GM12891 (cell line): ENCODE data around the gene SCRN2.

ENCODE experiments used
- DNase-seq: peaks from one replicate; pipeline ENCODE4 v3.0.0; 2011; ENCODE audit warnings: low spot score; ENCODE audit not compliant: insufficient read length
- FAIRE-seq: peaks from 2 replicates; lab custom pipeline; 2011; peaks lifted over from hg19 to GRCh38; lab: Jason Lieb, UNC
- PAX5 ChIP-seq: IDR thresholded peaks from 2 replicates; pipeline ENCODE4 v1.6.1; 2011; ENCODE audit warnings: low read length, moderate library complexity, mild to moderate bottlenecking; ENCODE audit not compliant: insufficient read depth, severe bottlenecking
- POLR2A ChIP-seq: IDR thresholded peaks from 2 replicates; pipeline ENCODE4 v1.6.1; 2011; ENCODE audit warnings: low read depth, low read length, control low read depth
- POLR2AphosphoS5 ChIP-seq: IDR thresholded peaks from 2 replicates; pipeline ENCODE4 v1.6.1; 2011; ENCODE audit warnings: low read depth, low read length, control low read depth
- POU2F2 ChIP-seq: IDR thresholded peaks from 2 replicates; pipeline ENCODE4 v1.6.1; 2011; ENCODE audit warnings: low read depth, mild to moderate bottlenecking, control low read depth, low read length, moderate library complexity
- SPI1 ChIP-seq: IDR thresholded peaks from 2 replicates; pipeline ENCODE4 v1.6.1; 2011; ENCODE audit warnings: low read depth, low read length, control low read depth
- TAF1 ChIP-seq: IDR thresholded peaks from 2 replicates; pipeline ENCODE4 v1.6.1; 2011; ENCODE audit warnings: low read depth, low read length, control low read depth

SCRN2 gene

DNA sequence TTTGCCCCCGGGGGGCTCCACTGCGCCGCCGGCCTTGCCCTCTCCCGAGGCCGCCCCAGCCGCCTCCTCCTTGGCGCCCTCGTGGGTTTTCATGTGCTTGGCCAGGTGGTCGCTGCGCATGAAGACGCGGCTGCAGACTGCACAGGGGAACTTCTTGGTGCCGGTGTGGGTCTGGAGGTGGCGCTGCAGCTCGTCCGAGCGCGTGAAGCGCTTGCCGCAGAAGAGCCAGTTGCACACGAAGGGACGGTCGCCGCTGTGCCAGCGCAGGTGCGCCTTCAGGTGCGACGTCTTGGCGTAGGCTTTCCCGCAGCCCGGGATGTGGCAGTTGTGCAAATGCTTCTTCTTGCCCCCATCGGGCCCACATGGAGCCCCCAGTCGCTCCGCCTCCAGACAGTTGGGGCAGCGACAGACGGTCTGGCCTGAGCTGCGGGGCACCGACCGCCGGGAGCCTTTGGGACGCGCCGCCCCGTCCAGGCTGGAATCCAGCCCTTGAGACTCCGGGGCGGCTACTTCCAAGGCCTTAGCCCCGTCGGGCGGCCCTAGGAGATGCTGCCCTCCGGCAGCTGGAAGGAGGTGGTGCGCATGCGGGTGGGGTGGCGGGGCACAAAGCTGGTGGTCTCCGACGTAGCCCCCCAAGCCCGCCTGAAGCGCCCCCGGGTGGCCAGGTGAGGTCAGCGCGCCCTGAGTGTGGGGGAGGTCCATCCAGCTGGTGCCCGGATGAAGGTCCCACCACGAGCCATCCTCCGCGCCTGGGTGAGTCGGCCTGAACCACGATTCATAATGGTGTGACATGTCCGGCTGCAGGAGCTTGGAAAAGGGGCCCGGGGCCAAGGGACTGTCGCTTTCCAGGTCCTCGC, 6.5 kb upstream of the SCRN2 start:
- FAIRE-seq (no peak), DNase-seq (no peak)
- no peak for TF ChIP-seq POLR2AphosphoS5
- TF ChIP-seq PAX5, result no peak
- no peak for TF ChIP-seq POLR2A
- TF ChIP-seq SPI1, result no peak
- TF ChIP-seq TAF1, result no peak
- TF ChIP-seq POU2F2, result no peak

DNA sequence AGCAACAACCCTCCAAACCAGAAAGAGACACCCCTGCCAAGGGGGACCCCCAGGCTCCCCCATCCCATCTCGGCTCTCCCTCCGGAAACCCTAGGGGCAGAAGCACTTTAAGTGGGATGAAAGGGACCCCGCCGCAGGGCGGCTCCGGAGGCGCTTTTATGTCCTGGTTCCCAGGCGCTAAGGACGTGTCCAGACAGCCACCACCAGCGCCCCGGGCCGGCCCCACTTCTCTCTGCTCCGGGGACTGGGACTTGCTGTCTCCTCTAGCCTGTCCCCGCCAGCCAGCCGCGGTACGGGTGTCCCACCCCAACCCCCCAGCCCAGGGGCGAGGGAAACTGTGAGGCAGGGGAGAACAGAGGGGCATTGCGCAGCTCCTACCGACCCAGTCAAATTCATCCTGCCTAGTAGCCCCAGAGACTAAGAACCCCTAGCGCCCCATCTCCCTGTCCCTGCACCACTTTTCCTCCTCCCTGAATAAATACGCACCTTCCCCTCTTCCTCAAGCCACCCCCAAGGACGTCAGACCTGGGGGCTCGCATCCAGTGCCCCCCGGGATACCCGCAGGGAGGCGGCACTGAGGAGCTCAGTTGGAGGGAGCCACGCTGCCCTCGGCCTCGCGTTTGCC, 5.8 kb upstream of the SCRN2 start:
- no peak for FAIRE-seq
- no peak for DNase-seq

DNA sequence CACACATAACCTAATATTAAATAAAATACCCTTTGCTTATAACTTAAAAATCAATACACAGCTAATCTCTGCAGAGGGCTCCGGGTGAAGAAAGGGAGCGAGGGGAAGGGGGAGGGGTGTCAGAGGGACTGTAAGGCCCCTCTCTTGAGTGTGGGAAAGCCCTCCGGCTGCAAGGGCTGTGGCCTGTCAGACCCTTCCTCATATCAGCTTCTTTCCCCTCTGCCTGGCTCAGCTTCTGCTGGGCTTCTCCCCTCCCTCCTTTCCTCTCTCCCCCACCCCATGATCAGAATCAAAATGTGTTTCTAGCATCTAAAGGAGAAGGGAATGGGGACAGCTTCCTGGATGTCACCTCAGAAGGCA, 4.6 kb upstream of the SCRN2 start:
- TF ChIP-seq POLR2AphosphoS5 (no peak), PAX5 (no peak), SPI1 (no peak), POU2F2 (no peak)
- FAIRE-seq, result no peak

More for the DNA sequence above, 5.8 kb upstream of the SCRN2 start:
- TF ChIP-seq TAF1 (no peak), PAX5 (no peak), POLR2AphosphoS5 (no peak), POLR2A (no peak), POU2F2 (no peak), SPI1 (no peak)

DNA sequence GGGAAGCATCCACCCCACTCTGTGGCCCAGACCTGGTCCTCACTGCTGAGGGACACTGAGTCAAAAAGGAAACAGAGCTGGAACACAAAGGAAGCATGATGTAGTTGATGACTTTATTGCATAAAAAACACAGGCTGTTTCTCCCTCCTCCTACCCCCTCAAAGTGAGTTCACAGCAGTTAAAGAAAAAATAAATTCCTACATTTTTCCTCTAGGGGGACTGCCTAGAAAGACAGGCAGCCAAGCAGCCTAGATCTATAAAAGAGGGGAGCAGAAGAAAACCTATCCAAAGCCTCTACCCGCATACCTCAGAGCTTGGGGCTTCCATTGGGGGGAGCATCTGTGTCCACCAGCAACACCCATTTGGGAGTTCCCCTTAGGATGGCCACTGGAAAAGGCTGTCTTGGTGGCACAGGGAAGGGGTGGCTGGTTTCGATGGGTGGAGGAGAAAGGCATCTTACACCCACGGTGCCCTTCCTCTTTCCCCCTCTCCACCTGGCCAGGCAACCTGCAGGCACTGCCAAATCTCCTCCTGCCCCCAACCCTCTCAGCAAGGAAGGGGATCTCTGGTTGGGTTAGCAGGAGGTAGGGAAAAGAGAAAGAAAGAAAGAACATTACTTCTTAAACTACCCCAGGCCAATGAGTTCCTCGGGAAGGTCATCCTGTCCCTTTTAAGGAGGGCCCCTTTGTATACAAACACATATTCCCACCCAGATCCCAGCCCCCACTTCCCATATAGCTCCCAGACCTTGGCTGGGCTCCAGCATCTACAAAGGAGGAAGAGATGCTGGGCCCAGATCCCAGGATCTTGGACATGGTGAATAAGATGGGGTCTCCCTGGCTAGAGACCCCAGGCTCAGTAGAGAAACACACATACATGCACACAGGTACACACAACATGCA, 4.0 kb upstream of the SCRN2 start:
- no peak for TF ChIP-seq PAX5
- TF ChIP-seq TAF1, result no peak
- TF ChIP-seq SPI1, result no peak
- no peak for DNase-seq
- FAIRE-seq, result no peak

More for the DNA sequence above, 4.6 kb upstream of the SCRN2 start:
- DNase-seq, result no peak

DNA sequence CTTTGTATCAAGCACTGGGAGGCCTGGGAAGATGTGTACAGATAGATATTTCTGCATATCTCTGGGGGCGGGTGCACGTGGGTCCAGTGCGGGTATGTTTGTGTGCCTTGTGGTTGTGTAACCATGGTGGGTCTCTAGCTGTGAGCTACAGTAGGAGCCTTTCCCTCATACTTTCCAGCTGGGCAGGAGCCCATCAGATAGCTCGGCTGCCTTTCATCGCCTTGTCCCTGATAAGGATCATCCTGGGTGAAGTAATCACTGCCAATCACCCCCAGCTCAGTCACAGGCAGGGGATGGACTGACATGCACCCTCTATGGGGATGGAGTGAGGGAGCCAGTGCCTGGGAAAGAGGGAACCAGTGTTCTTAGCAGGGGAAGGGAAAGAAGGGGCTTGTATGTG, 3.2 kb upstream of the SCRN2 start:
- FAIRE-seq (no peak), DNase-seq (no peak)
- TF ChIP-seq SPI1 (no peak), TAF1 (no peak), PAX5 (no peak), POLR2A (no peak), POLR2AphosphoS5 (no peak), POU2F2 (no peak)

DNA sequence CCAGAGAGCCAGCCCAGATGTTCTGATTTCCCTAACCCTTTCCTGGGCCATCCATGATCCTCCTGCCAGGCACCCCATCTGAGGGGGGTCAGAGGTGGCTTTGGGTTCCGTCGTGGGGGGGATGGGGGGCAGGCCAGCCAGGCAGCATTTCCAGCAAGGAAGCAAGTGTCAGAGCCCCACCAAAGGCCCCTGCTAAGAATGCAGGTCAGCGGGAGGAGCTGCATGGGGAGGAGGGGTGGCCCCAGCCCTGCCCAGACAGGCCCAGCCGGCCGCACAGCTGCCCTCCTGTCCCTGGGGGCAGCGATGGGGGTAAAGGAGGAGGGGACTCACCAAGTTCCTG, 2.3 kb upstream of the SCRN2 start:
- no peak for TF ChIP-seq SPI1
- no peak for TF ChIP-seq TAF1
- no peak for TF ChIP-seq PAX5
- no peak for TF ChIP-seq POU2F2
- no peak for TF ChIP-seq POLR2AphosphoS5
- no peak for TF ChIP-seq POLR2A
- DNase-seq (no peak), FAIRE-seq (no peak)

DNA sequence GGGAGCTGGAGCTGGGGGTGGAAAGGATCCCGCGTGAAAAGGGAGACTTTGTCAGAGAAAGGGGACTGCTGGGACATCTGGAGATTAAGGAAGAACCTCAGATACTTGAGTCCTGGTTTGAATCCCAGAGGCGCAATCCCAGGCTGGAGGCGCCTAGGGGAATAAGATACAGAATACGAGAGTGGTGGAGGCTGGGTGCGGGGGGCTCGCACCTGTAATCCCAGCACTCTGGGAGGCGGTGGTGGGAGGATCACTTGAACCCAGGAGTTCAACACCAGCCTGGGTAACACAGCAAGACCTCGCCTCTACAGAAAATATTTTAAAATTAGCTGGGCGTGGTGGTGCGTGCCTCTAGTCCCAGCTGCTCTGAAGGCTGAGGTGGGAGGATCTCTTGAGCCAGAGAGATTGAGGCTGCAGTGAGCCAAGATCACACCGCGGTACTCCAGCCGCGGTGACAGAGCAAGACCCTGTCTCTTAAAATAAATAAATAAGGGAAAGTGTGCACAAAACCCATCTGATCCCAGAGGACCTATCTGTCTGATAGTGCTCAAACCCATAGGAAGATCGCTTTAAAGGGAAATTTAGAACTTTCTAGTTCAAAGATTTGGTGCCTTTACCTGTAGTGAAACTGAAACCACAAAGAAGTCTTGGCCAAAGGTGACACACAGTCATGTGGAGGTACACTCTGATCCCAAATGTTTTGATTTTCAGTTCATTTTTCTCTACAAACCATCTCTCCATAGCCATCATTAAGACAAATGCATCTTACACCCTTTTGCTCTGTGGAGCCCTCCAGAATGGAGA, 617 bp upstream of the SCRN2 start:
- TF ChIP-seq POU2F2 (no peak), TAF1 (no peak)
- DNase-seq (no peak), FAIRE-seq (no peak)

DNA sequence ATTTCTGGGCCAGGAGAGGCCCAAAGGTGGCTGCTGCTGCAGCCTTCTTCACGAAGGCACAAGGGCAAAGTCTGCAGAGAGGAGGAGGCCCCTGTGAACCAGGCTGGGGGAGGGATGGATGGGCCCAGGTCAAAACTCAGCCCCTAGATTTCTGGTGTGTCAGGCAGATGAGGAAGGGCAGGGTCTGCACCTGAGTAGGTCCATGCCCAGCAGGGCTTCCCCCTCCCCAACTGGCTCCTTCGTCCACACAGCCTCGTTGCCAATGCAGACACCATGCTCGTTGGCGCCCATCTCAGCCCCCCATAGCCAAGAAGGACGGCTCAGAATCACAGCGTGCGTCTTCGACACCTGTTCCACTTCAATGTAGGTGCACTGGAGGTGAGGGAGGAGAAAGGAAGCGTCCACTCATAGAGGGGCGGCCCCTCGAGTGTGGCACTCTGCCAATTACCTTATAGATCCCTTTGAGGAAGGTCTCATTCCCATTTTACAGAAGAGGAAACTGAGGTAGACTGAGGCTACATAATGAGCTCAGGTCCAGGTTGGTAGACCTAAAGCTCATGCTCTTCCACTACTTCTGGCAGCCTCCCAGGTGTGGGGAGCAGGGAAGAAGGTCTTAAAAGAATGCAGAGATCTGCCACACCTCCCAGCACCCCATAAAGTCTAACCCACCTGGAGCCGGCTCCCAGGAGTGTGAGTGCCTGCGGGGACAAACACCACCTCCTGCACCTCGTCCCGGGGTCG, 902 bp downstream of the SCRN2 start:
- DNase-seq, result no peak
- no peak for FAIRE-seq

More for the DNA sequence above, 902 bp downstream of the SCRN2 start:
- TF ChIP-seq POLR2A (no peak), POU2F2 (no peak), TAF1 (no peak), SPI1 (no peak), PAX5 (no peak), POLR2AphosphoS5 (no peak)
